ENCODE results near the gene KIAA1614.
A peak's percentile ranks its signal among the peaks of the same experiment; 100 is the strongest.
"Not testable (repeated sequence)": the region's sequence is repeated elsewhere in the genome, so short reads cannot be mapped to it uniquely, and the experiment has no call there.

KIAA1614 gene

DNA sequence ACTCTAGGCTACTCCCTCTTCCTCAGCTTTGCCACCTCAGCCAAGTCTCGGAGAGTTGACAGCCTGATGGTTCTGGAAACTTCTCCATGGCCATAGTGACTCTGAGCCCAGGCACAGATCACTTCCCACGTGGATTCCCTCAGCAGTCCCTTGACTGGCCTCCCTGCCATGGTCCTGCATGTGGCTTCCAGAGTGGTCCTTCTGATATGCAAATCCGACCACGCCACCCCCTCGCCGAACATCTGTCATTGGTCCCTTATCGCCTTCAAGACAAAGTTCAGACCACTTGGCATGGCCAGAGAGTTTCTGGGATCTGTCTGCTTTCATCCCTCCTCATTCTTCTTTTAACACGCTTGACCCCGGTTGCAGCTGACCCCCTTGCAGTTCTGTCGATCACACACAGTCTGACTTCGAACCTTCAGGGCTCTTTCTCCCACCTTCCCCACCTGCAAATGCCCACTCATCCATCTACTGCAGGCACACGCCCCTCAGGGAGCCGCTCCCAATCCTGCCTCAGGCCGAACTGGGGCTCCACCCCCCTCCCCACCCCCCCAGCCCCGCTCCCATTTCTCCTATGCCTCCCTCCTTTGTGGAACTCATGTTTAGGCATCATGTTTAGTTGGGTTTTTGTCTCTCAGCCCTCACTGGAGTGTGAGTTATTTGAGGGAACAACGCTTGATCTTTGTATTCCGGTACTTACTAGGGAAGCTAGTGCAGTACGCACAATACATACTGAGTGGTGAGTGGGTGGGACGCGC, 29.0 kb downstream of the KIAA1614 start:
- DNase-seq (ENCODE audit: low read depth in 2 of 2): no peak

DNA sequence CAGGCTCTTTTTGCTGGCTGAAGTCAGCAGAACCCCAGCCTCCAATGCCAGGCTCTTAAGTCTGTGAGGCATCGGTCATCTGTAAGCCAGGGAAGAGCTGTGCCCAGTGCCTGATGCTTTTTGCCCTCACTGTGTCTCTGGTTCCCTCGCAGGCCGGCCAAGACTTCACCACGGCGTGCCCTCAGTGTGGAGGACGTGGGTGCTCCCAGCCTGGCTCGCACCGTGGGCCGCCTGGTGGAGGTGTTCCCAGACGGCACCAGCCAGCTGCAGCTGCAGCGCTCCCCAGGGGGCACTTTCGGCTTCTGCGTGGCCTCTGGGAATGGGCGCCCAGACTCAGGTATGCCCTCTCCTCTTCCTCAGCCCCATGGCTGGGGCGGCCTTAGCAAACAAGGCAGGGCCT, 32.5 kb downstream of the KIAA1614 start:
- DNase-seq (ENCODE audit: low read depth in 2 of 2): no peak

DNA sequence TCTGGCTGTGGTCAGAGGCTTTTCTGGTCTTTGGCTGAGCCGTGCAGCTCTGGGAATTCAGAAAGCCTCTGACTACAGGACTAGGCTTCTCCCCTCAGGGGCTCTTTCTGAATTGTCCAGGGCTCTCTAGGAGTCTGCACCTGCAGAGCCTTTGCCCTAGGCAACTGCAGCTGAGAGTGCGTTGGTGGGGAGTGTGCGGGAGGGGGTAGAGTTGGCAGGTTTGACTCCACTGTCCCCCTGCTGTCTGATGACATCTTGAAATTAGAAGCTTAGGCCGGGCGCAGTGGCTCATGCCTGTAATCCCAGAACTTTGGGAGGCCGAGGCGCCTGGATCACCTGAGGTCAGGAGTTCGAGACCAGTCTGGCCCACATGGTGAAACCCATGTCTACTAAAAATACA, 32.9 kb downstream of the KIAA1614 start:
- DNase-seq (ENCODE audit: low read depth in 2 of 2): no peak

DNA sequence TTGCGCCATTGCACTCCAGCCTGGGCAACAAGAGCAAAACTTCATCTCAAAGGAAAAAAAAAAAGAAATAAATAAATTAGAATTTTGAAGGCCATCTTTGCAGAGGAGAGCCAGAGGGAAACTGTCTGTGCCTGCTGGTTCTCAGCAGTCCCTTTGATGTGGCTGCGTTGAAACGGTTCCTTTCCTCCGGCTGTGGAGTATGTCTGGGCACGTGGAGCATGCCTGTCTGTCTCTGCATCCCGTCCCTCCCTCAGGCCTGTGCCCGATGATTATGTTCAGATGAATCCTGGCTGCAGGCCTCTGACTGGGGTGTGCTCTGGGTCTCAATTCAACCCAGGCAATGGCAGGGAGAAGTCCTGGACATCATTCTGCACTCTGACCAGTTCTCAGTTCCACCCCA, 33.4 kb downstream of the KIAA1614 start:
- DNase-seq (ENCODE audit: low read depth in 2 of 2): no peak

DNA sequence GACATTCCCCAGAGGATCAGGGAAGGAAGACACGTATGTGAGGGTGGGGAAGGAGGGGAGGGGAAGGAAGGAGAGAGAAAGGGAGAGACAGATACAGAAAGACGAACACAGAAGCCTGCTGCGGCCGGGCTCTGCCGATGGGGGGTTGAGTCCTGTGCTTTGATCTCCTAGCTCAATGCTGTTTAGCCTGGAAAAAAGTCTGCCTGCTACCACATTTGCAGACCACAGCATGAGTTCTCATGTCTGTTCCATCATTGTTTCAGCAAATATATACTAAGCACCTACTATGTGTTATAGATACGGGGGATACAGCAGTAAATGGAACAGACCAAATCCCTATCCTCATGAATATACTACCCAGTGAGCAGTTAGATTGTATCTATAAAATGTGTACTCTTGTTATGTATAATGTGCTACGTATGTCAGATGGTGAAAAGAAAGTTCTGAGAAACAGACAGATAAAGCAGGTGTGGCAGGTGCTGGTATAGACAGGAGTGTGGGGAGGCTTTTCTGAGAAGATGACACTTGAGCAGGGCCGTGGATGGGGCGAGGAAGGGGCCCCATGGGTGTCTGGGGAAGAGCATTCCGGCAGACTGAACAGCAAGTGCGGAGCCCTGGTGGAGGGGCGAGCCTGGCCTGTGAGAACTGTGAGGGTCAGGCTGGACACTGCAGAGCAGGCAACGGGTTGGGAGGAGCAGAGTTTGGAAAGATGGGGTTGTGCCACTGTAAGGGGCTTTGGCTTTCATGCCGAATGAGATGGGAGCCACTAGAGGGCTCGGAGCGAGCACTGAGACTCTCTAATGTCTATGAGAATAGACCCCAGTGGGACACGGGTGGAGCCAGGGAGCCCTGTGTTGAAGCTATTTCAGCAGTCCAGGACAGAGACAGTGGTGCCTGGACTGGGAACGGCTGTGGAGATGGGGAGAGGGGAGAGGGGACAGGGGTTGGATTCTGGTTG, 34.1 kb downstream of the KIAA1614 start:
- DNase-seq (ENCODE audit: low read depth in 2 of 2): no peak

DNA sequence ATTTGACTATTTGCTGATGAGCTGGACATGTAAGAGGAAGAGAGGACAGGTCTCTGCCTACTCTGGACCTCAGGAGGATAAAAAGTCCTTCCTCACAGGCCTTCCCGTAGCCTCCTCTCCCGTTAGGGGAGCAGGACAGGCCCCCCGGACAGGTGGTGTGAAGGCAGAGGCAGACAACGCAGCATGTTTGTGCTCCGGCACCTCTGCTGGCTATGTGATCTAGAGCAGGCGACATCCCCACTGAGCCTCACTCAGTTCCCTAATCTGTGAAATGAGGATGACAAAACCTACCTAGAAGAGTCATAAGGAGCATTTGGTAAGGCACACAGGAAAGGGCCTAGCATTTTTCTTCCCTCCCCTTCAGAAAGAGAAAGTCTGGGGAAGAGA, 34.8 kb downstream of the KIAA1614 start:
- no peak for DNase-seq (ENCODE audit: low read depth in 2 of 2)

DNA sequence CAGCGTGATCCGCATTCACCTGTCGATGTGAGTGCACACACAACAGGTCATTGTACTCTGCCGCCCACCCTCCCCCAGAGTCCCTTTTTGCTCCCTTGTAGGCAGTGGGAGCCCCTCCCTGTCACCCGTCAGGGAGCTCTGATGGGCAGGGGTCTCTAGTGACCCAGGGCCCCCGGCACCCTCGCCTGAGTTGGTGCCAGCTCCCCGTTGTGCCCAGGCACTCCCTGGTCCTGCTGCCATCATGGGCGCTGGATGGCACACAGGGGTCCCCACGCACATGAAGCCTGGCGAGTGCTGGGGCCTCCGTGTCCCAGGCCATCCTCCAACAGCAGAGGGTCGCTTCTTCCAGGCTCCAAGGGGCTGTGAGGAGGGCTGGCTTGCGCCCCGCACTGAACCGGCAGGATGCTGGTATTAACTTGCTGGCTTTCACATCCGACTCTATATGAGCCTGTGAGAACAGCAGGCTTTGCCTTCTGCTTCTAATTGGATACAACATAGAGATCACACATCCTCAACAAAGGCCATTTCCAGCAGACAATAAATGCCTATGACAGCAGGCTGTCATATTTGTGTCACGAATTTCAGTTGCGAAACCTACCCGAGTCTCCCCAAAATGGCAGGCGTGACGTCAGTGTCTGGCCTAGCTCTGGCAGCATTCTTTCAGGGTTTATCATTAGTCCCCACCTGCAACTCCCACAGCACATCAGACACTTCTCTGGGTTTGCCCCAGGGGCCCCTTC, 35.4 kb downstream of the KIAA1614 start:
- DNase-seq (ENCODE audit: low read depth in 2 of 2): no peak

DNA sequence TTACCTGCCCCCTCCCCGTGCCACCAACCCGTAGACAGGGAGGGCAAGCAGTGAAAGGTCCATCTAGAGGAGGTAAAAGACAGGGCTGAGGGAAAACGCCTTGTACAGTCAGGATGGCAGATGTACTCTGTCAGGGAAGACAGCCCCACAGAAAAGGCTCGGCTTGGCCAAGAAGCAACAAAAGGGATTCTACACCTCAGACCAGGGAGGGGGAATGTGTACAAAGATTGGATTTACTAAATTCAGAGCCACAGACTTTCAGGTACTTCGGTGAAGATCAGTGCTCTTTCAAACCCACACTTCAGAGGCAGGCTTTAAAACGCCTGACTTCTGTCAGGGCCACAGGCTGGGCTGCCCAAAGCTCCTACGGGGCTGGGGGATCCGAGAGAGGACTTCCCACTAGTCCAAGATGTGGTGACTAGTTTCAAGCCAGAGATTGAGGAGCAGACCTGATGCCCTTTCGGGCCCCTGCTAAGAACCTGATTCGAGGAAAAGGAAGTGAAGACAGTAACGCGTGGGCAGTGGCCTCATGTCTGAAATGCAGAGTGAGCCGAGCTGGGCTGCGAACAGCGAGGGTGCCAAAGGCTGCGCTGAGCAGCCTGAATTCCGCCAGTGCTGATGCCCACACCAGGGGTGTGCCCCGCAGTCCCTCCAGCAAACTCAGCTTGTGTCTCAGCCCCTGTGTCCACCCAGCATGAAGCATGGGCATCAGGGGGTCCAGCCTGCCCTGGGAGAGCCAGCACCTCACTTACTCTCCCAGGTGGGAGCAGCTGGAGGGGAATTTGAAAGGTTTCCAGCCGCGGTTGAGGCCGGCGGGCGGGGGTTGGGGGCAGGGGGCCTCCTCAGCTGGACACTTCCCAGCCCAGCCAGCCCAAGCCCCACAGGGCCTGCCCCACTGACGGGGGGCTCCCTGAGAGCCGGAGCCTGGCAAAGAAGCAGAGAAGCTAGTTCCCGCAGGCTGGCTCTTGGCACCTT, 36.2 kb downstream of the KIAA1614 start:
- no peak for DNase-seq (ENCODE audit: low read depth in 2 of 2)

DNA sequence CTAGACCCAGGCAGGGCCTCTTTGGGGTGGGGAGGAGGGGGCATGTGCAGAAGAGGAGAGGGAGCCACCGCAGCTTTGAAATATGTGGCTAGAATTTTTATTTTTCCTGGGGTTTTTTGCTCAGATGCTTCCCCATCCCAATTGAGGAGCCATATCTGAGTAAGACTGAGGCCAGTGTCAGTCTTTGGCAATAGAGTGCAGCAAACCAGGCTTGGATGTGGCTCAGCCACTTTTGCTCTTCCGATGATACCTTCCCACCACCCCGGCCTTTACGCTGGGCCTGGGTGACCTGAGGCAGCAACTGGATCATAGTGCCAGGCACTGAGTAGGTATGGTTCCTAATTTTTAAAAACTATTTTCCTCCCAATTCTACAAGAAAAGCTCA, 36.9 kb downstream of the KIAA1614 start:
- no peak for DNase-seq (ENCODE audit: low read depth in 2 of 2)

DNA sequence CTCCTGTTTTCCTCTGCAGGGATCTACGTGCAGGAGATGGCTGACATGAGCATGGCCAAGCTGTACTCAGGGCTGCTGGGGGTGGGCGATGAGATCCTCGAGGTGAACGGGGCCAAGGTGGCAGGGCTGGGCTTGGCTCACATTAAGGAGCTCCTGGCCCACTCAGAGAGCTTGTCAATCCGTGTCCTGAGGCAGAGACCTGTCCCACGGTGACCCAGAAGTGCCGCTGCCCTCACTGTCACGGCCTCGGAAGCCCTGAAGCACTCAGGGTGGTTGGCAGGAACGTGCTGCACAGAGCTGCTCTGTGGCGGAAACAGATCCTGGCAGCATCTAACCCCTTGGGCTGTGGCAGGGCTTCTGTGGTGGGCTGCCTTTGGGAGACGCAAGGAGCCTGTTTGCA, 37.6 kb downstream of the KIAA1614 start:
- no peak for DNase-seq (ENCODE audit: low read depth in 2 of 2)

DNA sequence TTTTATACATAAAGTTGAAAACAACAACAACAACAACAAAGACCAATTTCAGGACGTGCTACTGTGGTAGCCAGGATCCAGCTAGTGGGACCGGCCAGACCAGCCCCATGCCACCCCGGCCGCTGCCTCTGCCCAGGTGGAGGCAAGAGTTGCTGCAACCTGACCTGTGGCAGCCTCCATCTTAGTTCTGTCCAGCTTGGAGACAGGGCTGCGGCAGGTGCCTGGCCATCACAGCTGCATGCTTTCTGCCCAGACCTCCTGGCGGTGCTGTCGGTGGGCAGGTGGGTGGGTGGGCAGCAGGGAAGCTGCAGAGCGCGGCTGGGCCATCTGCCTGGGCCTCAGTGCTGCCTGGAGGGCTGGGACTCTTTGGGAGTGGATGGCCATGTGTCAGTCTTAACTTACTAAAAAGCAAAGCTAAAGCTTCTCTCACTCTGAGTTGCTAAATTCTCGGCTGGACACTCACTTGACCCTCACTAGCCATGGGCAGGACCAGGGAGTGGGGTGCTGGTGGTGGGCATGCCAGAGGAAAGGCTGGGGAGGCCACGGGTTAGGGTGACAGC, 38.6 kb downstream of the KIAA1614 start:
- DNase-seq (ENCODE audit: low read depth in 2 of 2): no peak

DNA sequence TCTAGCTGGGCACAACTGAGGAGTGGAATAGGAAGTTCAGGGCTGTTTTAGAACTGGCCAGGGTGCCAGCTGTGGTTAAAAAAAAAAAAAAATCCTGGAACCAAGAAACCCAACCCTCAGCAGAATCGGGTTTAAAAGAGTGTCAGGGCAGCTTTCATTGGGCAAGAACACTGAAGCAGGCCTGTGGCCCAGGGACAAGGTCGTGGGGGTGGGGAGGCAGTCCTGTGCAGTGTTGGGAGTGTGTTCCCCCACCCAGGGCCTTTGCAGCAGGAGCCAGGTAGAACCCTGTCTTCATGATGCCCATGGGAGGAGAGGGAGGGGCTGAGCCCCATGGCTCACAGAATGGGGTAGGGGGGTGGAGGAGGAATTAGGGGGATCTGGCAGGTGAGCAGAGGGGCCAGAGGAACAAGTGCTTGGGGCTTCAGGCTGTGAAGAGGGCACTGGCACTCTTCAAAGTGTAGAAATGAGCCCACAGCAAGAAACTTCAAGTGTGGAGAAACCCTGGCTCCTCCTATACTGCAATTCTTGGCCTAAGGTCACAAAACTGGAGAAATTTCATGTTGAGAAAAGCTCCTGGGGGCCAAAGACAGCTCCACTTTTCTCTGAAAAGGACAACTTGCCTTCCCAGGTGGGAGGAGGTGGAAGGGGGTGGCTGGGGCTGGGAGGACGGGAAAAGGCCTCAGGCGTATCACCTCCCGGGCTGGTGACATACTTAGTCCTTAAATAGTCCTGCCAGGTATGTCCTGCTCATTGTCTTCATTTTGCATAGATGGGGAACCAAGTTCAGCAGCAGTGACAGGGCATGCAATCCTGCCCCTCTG, 39.3 kb downstream of the KIAA1614 start:
- no peak for DNase-seq (ENCODE audit: low read depth in 2 of 2)

DNA sequence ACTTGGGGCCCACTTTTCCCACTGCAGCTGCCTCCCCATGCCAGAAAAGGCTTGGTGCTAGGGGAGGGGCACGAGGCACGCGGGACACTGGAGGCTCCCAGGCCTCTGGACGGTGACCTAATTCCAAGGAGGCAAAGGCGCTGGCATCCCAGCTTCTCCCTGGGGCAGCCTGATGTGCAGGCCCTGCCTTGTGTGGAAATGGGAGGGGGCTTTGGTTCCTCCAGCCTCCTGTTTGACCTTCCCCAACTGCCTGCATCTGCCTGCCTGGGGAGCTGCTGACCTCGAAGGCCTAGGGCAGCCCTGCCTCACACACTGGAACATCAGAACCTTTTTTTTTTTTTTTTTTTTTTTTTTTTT, 39.9 kb downstream of the KIAA1614 start:
- no peak for DNase-seq (ENCODE audit: low read depth in 2 of 2)

DNA sequence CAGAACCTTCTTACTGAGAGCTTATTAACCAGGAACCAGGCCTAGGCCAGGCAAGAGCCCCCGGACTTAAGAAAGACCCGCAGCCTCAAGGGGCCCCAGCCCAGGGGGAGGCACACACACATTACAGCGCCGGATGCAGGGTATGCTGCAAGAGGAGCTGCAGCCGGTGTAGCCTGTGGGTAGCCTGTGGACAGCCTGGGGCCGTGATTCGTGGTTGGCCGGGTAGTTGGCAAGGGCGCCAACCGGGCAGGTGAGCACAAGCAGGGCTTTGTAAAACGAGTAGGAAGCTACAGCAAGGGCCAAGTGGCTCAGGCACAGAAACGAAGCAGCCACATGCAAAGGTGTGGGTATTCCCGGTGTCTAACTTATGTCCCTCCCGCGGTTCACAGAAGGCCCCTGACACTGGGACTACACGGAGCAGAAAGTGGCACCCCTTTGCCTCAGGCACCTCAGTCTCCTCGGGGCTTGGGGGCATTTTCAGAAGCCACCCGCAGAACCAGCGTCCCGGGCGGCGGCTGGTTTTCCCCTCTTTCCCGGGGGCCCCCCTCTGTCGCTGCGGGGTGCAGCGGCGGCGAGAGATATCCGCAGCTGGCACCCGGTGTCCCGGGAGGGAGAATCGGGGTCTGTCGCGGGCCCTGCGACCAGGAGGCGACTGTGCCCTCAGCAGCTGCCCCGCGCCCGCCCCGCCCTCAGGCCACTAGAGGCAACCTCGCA, 40.8 kb downstream of the KIAA1614 start:
- no peak for DNase-seq (ENCODE audit: low read depth in 2 of 2)

DNA sequence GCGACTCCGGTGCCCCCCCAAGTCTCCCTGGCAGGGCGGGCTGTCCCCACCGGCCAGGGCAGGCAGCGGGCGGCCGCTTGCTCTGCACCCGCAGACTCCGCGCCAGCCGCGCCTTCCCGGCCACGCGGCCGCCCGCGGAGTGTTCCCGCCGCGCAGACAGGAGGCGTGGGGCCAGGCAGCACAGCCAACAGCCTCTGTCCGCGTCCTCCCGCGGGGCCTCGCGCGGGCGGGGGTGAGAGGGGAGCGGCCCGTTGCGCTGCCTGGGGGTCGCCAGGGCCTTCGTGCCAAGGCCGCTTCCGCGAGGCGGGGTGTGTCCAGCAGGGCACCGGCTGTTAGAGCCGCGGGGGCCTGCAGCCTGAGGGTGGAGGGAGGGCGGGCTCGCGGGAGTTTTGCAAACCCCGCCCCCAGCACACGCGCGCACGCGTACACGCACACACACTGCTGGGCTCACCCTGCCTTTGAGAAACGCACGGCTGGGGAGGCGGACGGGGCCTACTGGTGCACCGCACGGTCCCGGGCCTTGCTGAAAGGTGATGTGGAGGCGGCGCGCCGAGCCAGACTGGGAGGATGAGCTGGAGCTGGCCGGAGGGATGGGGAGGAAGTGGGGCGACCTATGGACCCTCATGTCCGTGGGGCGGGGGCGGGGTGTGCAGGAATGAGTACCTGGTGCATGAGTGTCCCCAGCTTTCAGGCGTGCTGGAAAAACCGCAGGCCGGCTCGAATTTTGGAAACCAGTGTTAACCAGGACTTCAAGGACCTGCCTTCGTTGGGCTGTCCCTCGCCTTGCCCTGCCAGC, 41.5 kb downstream of the KIAA1614 start:
- peak; percentile 25 to 45 for DNase-seq (ENCODE audit: low read depth in 2 of 2)

DNA sequence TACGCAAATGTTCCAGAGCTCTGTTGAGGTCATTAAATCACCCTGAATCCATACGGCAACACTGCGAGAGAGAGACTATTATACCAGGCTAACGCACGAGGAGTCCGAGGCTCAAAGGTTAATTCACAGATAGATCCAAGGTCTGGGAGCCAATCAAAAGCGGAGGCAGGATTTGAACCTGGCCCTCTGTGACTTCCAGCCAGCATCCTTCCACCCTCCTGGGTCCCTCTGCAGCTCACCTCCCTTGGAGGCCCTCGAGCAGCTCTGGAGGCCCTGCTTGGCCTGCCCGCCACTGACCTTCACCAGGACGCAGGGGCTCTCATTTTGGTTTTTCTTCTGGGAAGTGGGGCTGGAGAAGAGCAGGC, 42.1 kb downstream of the KIAA1614 start:
- no peak for DNase-seq (ENCODE audit: low read depth in 2 of 2)

DNA sequence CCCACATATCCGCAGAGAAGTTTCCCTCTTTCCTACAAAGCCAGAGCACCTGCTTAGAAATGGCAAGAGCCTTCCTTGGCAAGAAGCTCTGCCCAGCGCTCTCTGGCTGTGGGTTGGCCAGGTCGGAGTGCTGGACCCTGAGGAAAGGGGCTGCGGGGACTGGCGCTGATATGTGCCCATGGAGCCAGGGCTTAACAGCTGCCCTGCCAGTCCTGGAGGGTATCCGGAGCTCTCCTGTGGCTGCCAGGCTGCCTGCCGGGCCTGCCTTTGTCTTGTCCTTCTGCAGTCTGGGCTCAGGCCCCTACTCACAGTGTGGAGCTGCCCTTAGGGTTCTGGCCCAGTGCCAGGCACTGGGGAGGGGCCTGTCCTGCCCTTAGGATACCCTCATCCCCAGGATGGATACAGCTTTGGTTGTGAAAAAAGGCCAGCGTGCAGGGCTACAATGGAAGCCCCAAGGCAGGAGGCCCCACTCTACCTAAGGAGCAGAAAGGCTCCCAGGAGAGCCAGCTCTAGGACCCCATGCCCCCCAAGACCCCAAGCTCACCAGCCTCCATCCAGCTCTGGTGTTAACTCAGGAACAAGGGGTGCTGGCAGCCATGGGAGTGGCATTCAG, 43.4 kb downstream of the KIAA1614 start:
- no peak for DNase-seq (ENCODE audit: low read depth in 2 of 2)

DNA sequence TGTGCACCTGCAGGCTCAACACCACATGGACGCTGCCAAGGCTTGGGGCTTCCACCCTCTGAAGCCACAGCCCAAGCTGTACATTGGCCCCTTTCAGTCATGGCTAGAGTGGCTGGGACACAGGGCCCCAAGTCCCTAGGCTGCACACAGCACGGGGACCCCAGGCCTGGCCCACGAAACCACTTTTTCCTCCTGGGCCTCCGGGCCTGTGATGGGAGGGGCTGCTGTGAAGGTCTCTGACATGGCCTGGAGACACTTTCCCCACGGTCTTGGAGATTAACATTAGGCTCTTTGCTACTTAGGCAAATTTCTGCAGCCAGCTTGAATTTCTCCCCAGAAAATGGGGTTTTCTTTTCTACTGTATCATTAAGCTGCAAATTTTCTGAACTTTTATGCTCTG, 46.9 kb downstream of the KIAA1614 start:
- DNase-seq (ENCODE audit: low read depth in 2 of 2): not testable (repeated sequence)
